ENCODE results near the gene FTO.

FTO gene

GRCh38 chr16:54050459-54051210 lies 346.7 kb downstream of the FTO start:
- DNase-seq (ENCODE audit: low read depth, low spot score) = no peak

GRCh38 chr16:54051821-54052220 lies 347.9 kb downstream of the FTO start:
- DNase-seq (ENCODE audit: low read depth, low spot score) = no peak

GRCh38 chr16:54052271-54052670 lies 348.3 kb downstream of the FTO start:
- no peak for DNase-seq (ENCODE audit: low read depth, low spot score)

GRCh38 chr16:54053891-54054820 lies 350.2 kb downstream of the FTO start:
- DNase-seq (ENCODE audit: low read depth, low spot score) = no peak

DNA sequence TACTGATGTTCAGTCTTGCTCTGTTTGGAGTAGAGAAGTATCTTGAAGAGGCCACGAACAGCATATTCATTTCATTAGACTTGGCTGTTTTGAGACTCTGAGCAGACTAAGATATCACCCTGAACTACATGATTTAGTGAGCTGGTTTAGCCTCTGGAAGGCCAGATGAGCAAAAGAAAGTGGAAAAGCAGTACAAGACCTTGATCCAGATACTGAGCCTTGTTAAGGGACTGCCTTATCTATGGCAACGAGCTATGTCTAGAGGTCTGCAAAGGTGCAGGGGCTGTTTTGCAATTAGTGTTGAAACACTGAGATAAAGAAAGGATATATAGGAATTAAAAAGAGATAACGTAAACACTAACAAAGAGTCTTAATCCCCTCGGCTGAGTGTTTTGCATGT lies 351.2 kb downstream of the FTO start:
- DNase-seq (ENCODE audit: low read depth, low spot score) = no peak

DNA sequence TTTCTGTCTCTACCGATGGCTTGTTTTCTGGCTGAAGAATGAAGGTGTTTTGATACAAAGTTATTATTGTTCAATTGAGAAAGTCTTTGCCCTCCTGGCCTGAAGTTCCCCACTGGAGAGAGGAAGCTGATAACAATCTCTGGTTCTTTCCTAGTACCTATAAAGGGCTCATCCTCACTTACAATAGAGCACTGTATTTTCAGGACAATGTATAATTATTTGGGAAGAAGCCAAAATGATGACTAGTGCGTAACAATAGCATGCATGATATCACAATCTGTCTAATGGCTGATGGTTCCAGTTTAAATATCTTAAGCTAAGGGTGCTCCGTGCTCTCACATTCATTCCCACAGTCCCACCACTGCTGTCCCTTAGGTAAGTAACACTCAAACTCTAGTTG lies 351.9 kb downstream of the FTO start:
- no peak for DNase-seq (ENCODE audit: low read depth, low spot score)

- no peak for DNase-seq (ENCODE audit: low read depth, low spot score)
Observed at GRCh38 chr16:54056921-54057320, 353.0 kb downstream of the FTO start.

GRCh38 chr16:54059319-54059718 lies 355.4 kb downstream of the FTO start:
- DNase-seq (ENCODE audit: low read depth, low spot score) = no peak

DNA sequence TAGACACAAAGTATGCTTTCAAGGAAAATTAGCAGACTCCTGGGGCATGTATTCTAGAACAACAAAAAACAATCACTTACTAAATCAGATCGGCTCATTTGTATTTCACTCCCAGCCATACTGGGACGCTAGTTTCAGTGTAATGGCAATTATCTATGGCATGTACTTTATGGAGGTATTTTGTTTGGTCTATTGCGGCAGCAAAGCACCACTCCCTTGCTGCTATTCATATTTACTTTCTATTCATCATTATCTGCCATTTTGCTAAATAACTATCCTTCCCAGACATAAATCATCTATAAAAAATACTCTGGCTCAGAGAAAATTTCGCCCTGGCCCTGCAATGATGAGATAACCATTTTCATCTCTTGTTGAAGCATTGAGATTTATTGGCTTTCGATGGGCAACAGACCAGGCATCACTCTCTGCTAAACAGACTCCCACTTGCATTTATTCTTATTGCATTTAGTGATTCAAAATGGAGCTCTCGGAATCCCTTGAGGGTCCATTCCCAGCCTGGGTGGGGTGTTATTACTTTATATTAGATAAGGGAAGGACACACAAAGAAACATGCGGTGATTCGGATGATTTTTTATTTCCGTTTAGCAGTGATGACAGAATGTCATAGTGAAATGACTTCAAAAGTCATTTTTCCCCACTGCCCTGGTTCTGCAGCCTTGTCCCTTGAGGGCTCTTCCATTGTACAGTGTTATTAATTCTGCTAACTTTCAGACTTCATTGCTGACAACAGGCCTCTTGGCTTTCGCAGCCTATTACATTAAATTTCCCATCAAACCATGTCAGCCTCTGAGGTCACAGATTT lies 356.9 kb downstream of the FTO start:
- DNase-seq (ENCODE audit: low read depth, low spot score) = no peak

DNA sequence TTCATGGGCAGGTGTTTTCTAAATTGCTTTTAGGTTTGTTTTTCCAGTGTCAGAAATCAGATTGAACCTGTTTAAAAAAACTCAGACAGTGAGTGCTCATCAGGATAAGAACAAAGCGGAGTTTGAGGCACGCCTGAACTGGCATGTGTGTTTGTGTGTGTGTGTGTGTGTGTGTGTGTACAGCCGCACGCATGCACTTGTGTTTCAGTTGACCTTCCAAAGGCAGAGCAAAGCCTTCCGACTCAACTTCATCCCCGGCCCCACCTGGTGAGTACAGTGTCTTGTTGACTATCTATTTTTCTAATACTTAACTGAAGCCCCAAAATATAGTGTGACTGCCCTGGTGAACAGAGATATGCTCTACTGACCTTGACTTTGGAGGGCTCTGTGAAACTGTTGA lies 357.5 kb downstream of the FTO start:
- DNase-seq (ENCODE audit: low read depth, low spot score) = no peak

GRCh38 chr16:54062361-54063278 lies 358.7 kb downstream of the FTO start:
- no peak for DNase-seq (ENCODE audit: low read depth, low spot score)

GRCh38 chr16:54063279-54063773 lies 359.4 kb downstream of the FTO start:
- DNase-seq (ENCODE audit: low read depth, low spot score) = no peak

- no peak for DNase-seq (ENCODE audit: low read depth, low spot score)
Observed at GRCh38 chr16:54066451-54067105, 362.6 kb downstream of the FTO start.

DNA sequence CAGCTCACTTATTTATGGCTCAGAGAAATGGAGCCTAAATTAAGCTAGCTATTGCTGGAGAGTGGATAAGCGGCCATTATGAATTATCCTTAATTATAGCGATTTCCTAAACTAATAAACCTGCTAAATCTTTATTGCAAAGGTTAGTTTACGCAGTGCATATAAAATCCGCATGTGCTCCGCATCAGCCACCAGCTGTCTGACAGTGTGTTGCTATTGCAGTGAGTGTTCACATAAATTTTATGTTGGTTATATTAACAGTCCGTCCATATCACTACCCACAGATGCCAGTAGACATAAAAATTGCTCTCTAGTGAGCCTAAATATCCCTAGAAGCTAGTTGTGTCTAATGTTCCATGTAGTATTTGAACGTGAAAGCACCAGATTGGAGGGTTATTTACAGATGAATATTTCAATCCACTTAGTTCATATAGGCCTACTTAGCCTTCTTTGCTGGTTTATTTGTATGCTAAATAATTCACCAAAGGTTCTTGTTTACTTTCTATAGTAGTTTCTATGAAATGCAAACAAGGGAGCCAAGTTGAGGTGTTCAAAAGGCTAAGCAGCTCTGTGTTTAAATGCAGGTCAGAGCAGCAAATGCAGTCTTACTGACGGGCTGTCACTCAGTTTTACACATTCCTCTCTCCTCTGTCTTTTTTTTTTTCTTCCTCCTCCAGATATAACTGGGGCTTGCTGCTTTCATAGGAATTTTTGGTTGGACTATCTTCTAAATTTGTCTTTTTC lies 363.5 kb downstream of the FTO start:
- DNase-seq (ENCODE audit: low read depth, low spot score) = no peak

- DNase-seq (ENCODE audit: low read depth, low spot score) = no peak
Observed at GRCh38 chr16:54068212-54068611, 364.3 kb downstream of the FTO start.

DNA sequence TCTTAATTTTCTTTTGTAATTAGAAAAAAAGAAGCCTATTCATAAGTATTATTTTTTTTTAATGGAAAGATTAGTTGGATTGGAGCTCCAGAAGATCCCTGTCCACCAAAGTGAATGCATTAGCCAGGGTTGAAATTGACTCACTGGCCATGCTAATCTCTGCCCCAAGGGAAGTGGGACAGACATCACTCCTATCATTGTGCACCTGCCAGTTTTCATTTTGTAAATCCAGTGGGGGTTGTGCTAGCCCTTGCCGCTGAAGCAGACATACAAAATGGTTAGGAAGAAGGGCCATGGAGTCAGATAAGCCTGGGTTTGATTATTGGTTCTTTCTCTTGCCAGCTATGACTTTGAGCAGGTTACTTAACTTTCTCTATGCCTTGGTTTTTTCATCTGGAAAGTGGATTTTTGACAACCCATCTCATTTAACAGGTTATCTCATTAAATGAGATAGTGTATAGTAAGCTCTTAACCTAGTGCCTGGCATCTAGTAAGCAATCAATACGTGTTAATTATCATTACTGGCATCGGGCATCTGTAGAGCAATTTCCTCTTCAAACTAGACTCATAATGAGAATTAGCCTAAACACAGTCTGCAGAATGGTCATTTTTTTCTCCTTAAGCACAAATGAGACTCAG lies 365.8 kb downstream of the FTO start:
- DNase-seq (ENCODE audit: low read depth, low spot score) = no peak

DNA sequence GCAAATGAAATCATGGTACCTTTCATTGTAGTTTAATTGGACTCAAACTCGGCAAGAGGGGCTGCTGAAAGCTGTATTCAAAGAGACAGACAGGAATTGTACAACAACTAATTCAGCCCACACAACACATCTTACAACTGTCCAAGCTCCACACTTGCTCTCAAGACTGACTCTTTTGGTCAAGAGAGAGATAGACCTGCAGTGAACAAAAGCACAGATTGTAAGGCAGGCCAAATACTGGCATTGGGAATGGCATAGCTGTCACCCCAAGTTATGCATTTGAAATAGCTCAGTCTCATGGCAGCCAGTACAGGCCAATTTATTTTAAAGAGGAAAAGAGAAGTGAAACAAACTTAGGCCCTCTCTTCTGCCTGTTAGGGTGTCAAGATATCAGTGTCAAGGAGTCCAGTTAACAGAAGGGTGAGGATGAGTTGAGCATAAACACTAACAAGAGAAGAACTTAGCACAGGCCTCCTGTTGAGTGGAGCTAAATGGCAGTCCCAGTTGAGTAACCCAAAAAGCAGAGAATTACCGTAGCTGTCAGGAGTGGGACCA lies 366.9 kb downstream of the FTO start:
- DNase-seq (ENCODE audit: low read depth, low spot score) = no peak

- no peak for DNase-seq (ENCODE audit: low read depth, low spot score)
Observed at GRCh38 chr16:54071514-54071913, 367.6 kb downstream of the FTO start.

- DNase-seq (ENCODE audit: low read depth, low spot score) = no peak
Observed at GRCh38 chr16:54072237-54072636, 368.3 kb downstream of the FTO start.

All from smooth muscle cell of the brain vasculature (primary cell).